GM18526 (cell line): ENCODE results near the gene MYOZ2.

ENCODE experiments used
- POLR2A ChIP-seq: IDR thresholded peaks from 3 replicates; pipeline ENCODE4 v1.6.1; 2011; ENCODE audit not compliant: insufficient read length; ENCODE audit errors: extremely low read depth

The MYOZ2 gene

GRCh38 chr4:119151161-119151560, 15.5 kb downstream of the MYOZ2 start:
- TF ChIP-seq POLR2A, result no peak

GRCh38 chr4:119152741-119153140, 17.1 kb downstream of the MYOZ2 start:
- no peak for TF ChIP-seq POLR2A

GRCh38 chr4:119162174-119162573, 26.5 kb downstream of the MYOZ2 start:
- TF ChIP-seq POLR2A, result no peak

GRCh38 chr4:119165767-119166166, 30.1 kb downstream of the MYOZ2 start:
- no peak for TF ChIP-seq POLR2A

- TF ChIP-seq POLR2A, result no peak
These were observed 34.6 kb downstream of the MYOZ2 start for GRCh38 chr4:119170195-119170594.

- TF ChIP-seq POLR2A, result no peak
These were observed 36.6 kb downstream of the MYOZ2 start for GRCh38 chr4:119172223-119172622.

- TF ChIP-seq POLR2A, result no peak
These were observed 43.4 kb downstream of the MYOZ2 start for GRCh38 chr4:119179011-119179410.

- TF ChIP-seq POLR2A, result no peak
These were observed 48.5 kb downstream of the MYOZ2 start for GRCh38 chr4:119184128-119184527.

- no peak for TF ChIP-seq POLR2A
These were observed 54.0 kb downstream of the MYOZ2 start for GRCh38 chr4:119189638-119190037.

- TF ChIP-seq POLR2A, result no peak
These were observed 54.7 kb downstream of the MYOZ2 start for GRCh38 chr4:119190354-119190753.

- no peak for TF ChIP-seq POLR2A
These were observed 55.9 kb downstream of the MYOZ2 start for GRCh38 chr4:119191505-119191904.

GRCh38 chr4:119197772-119198212, 62.2 kb downstream of the MYOZ2 start:
- no peak for TF ChIP-seq POLR2A

- no peak for TF ChIP-seq POLR2A
These were observed 69.3 kb downstream of the MYOZ2 start for GRCh38 chr4:119204916-119205315.

GRCh38 chr4:119205690-119206089, 70.1 kb downstream of the MYOZ2 start:
- TF ChIP-seq POLR2A, result no peak

- no peak for TF ChIP-seq POLR2A
These were observed 70.5 kb downstream of the MYOZ2 start for GRCh38 chr4:119206178-119206577.

GRCh38 chr4:119207051-119207450, 71.4 kb downstream of the MYOZ2 start:
- TF ChIP-seq POLR2A, result no peak

GRCh38 chr4:119209077-119209476, 73.4 kb downstream of the MYOZ2 start:
- TF ChIP-seq POLR2A, result no peak

GRCh38 chr4:119209586-119209985, 74.0 kb downstream of the MYOZ2 start:
- TF ChIP-seq POLR2A, result no peak

- TF ChIP-seq POLR2A, result no peak
These were observed 75.1 kb downstream of the MYOZ2 start for GRCh38 chr4:119210775-119211174.

GRCh38 chr4:119211867-119212233, 76.2 kb downstream of the MYOZ2 start:
- TF ChIP-seq POLR2A, result no peak
